GM19455 (cell line): ENCODE measurements around the gene TC2N.
"Not testable (repeated sequence)": the region's sequence is repeated elsewhere in the genome, so short reads cannot be mapped to it uniquely, and the experiment has no call there.

Experiments used
- ATAC-seq: cut with Tn5 transposase; IDR thresholded peaks from one replicate; pipeline ENCODE4 v1.9.1; 2021; ENCODE audit not compliant: unreplicated experiment

TC2N gene

GRCh38 chr14:91755570-91756295 lies 111.6 kb downstream of the TC2N start:
- ATAC-seq, result no peak

- no peak for ATAC-seq
Observed at GRCh38 chr14:91754819-91755218, 112.5 kb downstream of the TC2N start.

- no peak for ATAC-seq
Observed at GRCh38 chr14:91754185-91754584, 113.2 kb downstream of the TC2N start.

GRCh38 chr14:91753501-91754128 lies 113.7 kb downstream of the TC2N start:
- no peak for ATAC-seq

GRCh38 chr14:91752961-91753360 lies 114.4 kb downstream of the TC2N start:
- no peak for ATAC-seq

GRCh38 chr14:91751719-91752118 lies 115.6 kb downstream of the TC2N start:
- ATAC-seq, result no peak

- ATAC-seq, result no peak
Observed at GRCh38 chr14:91750634-91751198, 116.6 kb downstream of the TC2N start.

GRCh38 chr14:91749868-91750267 lies 117.5 kb downstream of the TC2N start:
- ATAC-seq, result no peak

GRCh38 chr14:91748049-91748448 lies 119.3 kb downstream of the TC2N start:
- ATAC-seq, result no peak

GRCh38 chr14:91745344-91745743 lies 122.0 kb downstream of the TC2N start:
- no peak for ATAC-seq

GRCh38 chr14:91744068-91744480 lies 123.3 kb downstream of the TC2N start:
- ATAC-seq, result no peak

GRCh38 chr14:91743305-91743653 lies 124.1 kb downstream of the TC2N start:
- ATAC-seq, result no peak

GRCh38 chr14:91742621-91743304 lies 124.6 kb downstream of the TC2N start:
- ATAC-seq, result no peak

GRCh38 chr14:91739867-91740266 lies 127.5 kb downstream of the TC2N start:
- ATAC-seq, result not testable (repeated sequence)

- no peak for ATAC-seq
Observed at GRCh38 chr14:91737619-91738018, 129.7 kb downstream of the TC2N start.

GRCh38 chr14:91732859-91733477 lies 134.4 kb downstream of the TC2N start:
- ATAC-seq, result no peak

GRCh38 chr14:91732439-91732838 lies 134.9 kb downstream of the TC2N start:
- ATAC-seq, result no peak

- ATAC-seq, result no peak
Observed at GRCh38 chr14:91731986-91732385, 135.3 kb downstream of the TC2N start, which contains the start of gene CATSPERB. CATSPERB (minus strand) TSS chr14:91732086; CDS start chr14:91729479, 2,607 bp downstream.

GRCh38 chr14:91731018-91731417 lies 136.3 kb downstream of the TC2N start:
- ATAC-seq, result no peak

- no peak for ATAC-seq
Observed at GRCh38 chr14:91729756-91730155, 137.6 kb downstream of the TC2N start.
